IMR-90 (cell line): ENCODE data around the gene EPB41L5. TPM values are rescaled to one million over a fixed set of nuclear protein-coding genes. Genes with fewer than 3 reads are reported as not detected.

Source experiments
- ATAC-seq: fragments of 200-7000 bp; cut with Tn5 transposase; 2 replicates; pipeline ENCODE4 v1.9.1; 2020; ENCODE audit warnings: low read depth, mild to moderate bottlenecking, moderate library complexity
- BruUV-seq: library from RNA; stranded (reverse); fragments of 400-500 nt; replicated peaks from 2 replicates; lab custom pipeline; 2021; lab: Mats Ljungman, UMichigan
- CTCF ChIA-PET: fragments of 300-600 bp; formaldehyde crosslinking; extraction: SDS; loops from one replicate; lab custom pipeline; 2021; ENCODE audit warnings: antibody characterized with exemption; lab: Yijun Ruan, JAX
- POLR2A ChIA-PET: fragments of 300-600 bp; sonication (Branson Sonifier 250); formaldehyde crosslinking; loops from one replicate; lab custom pipeline; 2022; ENCODE audit warnings: antibody characterized with exemption; ENCODE audit not compliant: unreplicated experiment; lab: Charles Lee
- DNase-seq: peaks from one replicate; pipeline ENCODE4 v3.0.0; 2013
- H2AFZ ChIP-seq: replicated peaks from 2 replicates; pipeline ENCODE3; 2013; ENCODE audit warnings: low read length, mild to moderate bottlenecking; ENCODE audit not compliant: poor library complexity
- H2AK5ac ChIP-seq: 2 replicates; pipeline ENCODE4 v1.6.1; 2013; ENCODE audit warnings: low read depth, low read length, inconsistent platforms
- H2AK9ac ChIP-seq: replicated peaks from 2 replicates; pipeline ENCODE3; 2013; ENCODE audit warnings: mild to moderate bottlenecking, low read depth, low read length, moderate library complexity; ENCODE audit not compliant: poor library complexity
- H2BK120ac ChIP-seq: 2 replicates; pipeline ENCODE4 v1.6.1; 2013; ENCODE audit warnings: low read depth, low read length, inconsistent platforms
- H2BK15ac ChIP-seq: 3 replicates; pipeline ENCODE4 v1.6.1; 2013; ENCODE audit warnings: low read depth, low read length, inconsistent platforms
- H2BK20ac ChIP-seq: 2 replicates; pipeline ENCODE4 v1.6.1; 2013; ENCODE audit warnings: low read depth, mild to moderate bottlenecking, inconsistent platforms, low read length, moderate library complexity
- H2BK5ac ChIP-seq: 2 replicates; pipeline ENCODE4 v1.6.1; 2013; ENCODE audit warnings: mild to moderate bottlenecking, low read depth, low read length, inconsistent platforms; ENCODE audit not compliant: poor library complexity, severe bottlenecking
- H3K14ac ChIP-seq: replicated peaks from 2 replicates; pipeline ENCODE4 v1.6.1; 2013; ENCODE audit warnings: low read depth, low read length, inconsistent platforms
- H3K18ac ChIP-seq: 2 replicates; pipeline ENCODE4 v1.6.1; 2013; ENCODE audit warnings: low read depth, low read length, control low read depth
- H3K23ac ChIP-seq: 2 replicates; pipeline ENCODE4 v1.6.1; 2013; ENCODE audit warnings: low read depth, low read length, inconsistent platforms
- H3K27ac ChIP-seq: 2 replicates; pipeline ENCODE4 v1.5.1; 2013; ENCODE audit warnings: mild to moderate bottlenecking, control low read depth, low read length; ENCODE audit not compliant: insufficient read depth
- H3K27me3 ChIP-seq: 2 replicates; pipeline ENCODE4 v1.6.1; 2013; ENCODE audit warnings: low read length; ENCODE audit not compliant: control insufficient read depth, insufficient read depth
- H3K36me3 ChIP-seq: 2 replicates; pipeline ENCODE4 v1.6.1; 2013; ENCODE audit warnings: low read length, mixed read lengths; ENCODE audit not compliant: control insufficient read depth, insufficient read depth
- H3K4ac ChIP-seq: 2 replicates; pipeline ENCODE4 v1.6.1; 2013; ENCODE audit warnings: low read depth, low read length, inconsistent platforms
- H3K4me1 ChIP-seq: 2 replicates; pipeline ENCODE4 v1.6.1; 2013; ENCODE audit warnings: low read length, mixed read lengths; ENCODE audit not compliant: control insufficient read depth, insufficient read depth
- H3K4me2 ChIP-seq: 2 replicates; pipeline ENCODE4 v1.6.1; 2013; ENCODE audit warnings: low read depth, mild to moderate bottlenecking, control low read depth, low read length, moderate library complexity
- H3K4me3 ChIP-seq: 2 replicates; pipeline ENCODE4 v1.5.1; 2013; ENCODE audit warnings: low read depth, mild to moderate bottlenecking, control low read depth, low read length, moderate library complexity; ENCODE audit not compliant: insufficient read depth
- H3K56ac ChIP-seq: 2 replicates; pipeline ENCODE4 v1.6.1; 2013; ENCODE audit warnings: low read length, inconsistent platforms; ENCODE audit not compliant: insufficient read depth; ENCODE audit errors: extremely low read depth
- H3K79me1 ChIP-seq, 2 experiments: 2 replicates each; pipeline ENCODE4 v1.6.1; 2013; ENCODE audit warnings: low read length in 2 of 2, inconsistent platforms in 1 of 2, low read depth in 1 of 2
- H3K9ac ChIP-seq: 2 replicates; pipeline ENCODE4 v1.6.1; 2013; ENCODE audit warnings: low read depth, low read length, control low read depth
- H3K9me1 ChIP-seq: 2 replicates; pipeline ENCODE4 v1.6.1; 2013; ENCODE audit warnings: low read length, inconsistent platforms; ENCODE audit not compliant: insufficient read depth
- H3K9me3 ChIP-seq: 2 replicates; pipeline ENCODE4 v1.6.1; 2013; ENCODE audit warnings: low read length; ENCODE audit not compliant: control insufficient read depth, insufficient read depth
- H4K20me1 ChIP-seq: 2 replicates; pipeline ENCODE4 v1.6.1; 2013; ENCODE audit warnings: low read length, inconsistent platforms; ENCODE audit not compliant: insufficient read depth
- H4K5ac ChIP-seq: 2 replicates; pipeline ENCODE4 v1.6.1; 2013; ENCODE audit warnings: mild to moderate bottlenecking, low read depth, low read length, control low read depth
- H4K8ac ChIP-seq, 2 experiments: 2 replicates each; pipeline ENCODE4 v1.6.1; 2013; ENCODE audit warnings: low read depth in 2 of 2, low read length in 2 of 2, control low read depth in 1 of 2, inconsistent platforms in 1 of 2
- H4K91ac ChIP-seq: 2 replicates; pipeline ENCODE4 v1.6.1; 2013; ENCODE audit warnings: low read depth, low read length, inconsistent platforms; ENCODE audit not compliant: insufficient read depth
- BHLHE40 ChIP-seq: fragments of 150-350 bp; IDR thresholded peaks from 2 replicates; pipeline ENCODE4 v1.6.1; 2016; ENCODE audit warnings: mild to moderate bottlenecking, low read depth, low read length
- CEBPB ChIP-seq: IDR thresholded peaks from 2 replicates; pipeline ENCODE4 v1.6.1; 2012; ENCODE audit warnings: low read depth, low read length, improper control_type of control experiment
- CHD1 ChIP-seq: IDR thresholded peaks from 2 replicates; pipeline ENCODE4 v1.6.1; 2012; ENCODE audit warnings: low read depth, low read length, improper control_type of control experiment
- FOS ChIP-seq: fragments of 150-350 bp; IDR thresholded peaks from 2 replicates; pipeline ENCODE4 v1.6.1; 2016; ENCODE audit warnings: low read depth, low read length
- MAFK ChIP-seq: IDR thresholded peaks from 2 replicates; pipeline ENCODE4 v1.6.1; 2012; ENCODE audit warnings: low read depth, low read length, improper control_type of control experiment
- MAZ ChIP-seq: IDR thresholded peaks from 2 replicates; pipeline ENCODE4 v1.6.1; 2012; ENCODE audit warnings: low read depth, mild to moderate bottlenecking, low read length, improper control_type of control experiment, moderate library complexity, borderline replicate concordance
- MXI1 ChIP-seq: IDR thresholded peaks from 2 replicates; pipeline ENCODE4 v1.6.1; 2012; ENCODE audit warnings: low read depth, mild to moderate bottlenecking, low read length, moderate library complexity, borderline replicate concordance
- NFE2L2 ChIP-seq: fragments of 150-350 bp; IDR thresholded peaks from 2 replicates; pipeline ENCODE4 v1.6.1; 2016; ENCODE audit warnings: low read depth, mild to moderate bottlenecking, low read length
- POLR2A ChIP-seq: IDR thresholded peaks from 2 replicates; pipeline ENCODE4 v1.6.1; 2012; ENCODE audit warnings: mild to moderate bottlenecking, low read depth, low read length
- RAD21 ChIP-seq: IDR thresholded peaks from 2 replicates; pipeline ENCODE4 v1.6.1; 2012; ENCODE audit warnings: low read length, improper control_type of control experiment
- RCOR1 ChIP-seq: IDR thresholded peaks from 2 replicates; pipeline ENCODE4 v1.6.1; 2012; ENCODE audit warnings: mild to moderate bottlenecking, low read length, improper control_type of control experiment; ENCODE audit not compliant: insufficient replicate concordance
- RFX5 ChIP-seq: IDR thresholded peaks from 2 replicates; pipeline ENCODE4 v1.8.0; 2012; ENCODE audit warnings: low read depth, mild to moderate bottlenecking, low read length, moderate library complexity
- SMC3 ChIP-seq: fragments of 150-350 bp; IDR thresholded peaks from 2 replicates; pipeline ENCODE4 v1.6.1; 2016; ENCODE audit warnings: low read depth, mild to moderate bottlenecking, antibody characterized with exemption, low read length, moderate library complexity
- WGBS, 2 experiments: methylation state at CpG; one replicate each; pipeline versions ENCODE4 v1.1.5 to v1.1.7; 2013; ENCODE audit warnings: missing lambda C conversion rate in 2 of 2; ENCODE audit not compliant: insufficient read length in 1 of 2; ENCODE audit errors: extremely low coverage in 2 of 2; 5-methylcytosine and 5-hydroxymethylcytosine counted together
- dilution Hi-C: fragments of 300-500 bp; cut with HindIII; formaldehyde crosslinking; loops from one replicate; pipeline ENCODE4 v1.14.3; 2018; ENCODE audit warnings: low sequenced_read_pairs; ENCODE audit not compliant: unreplicated experiment
- in situ Hi-C: fragments of 300-500 bp; cut with MboI; formaldehyde crosslinking; loops from 3 replicates; pipeline ENCODE4 v1.14.3; 2019; ENCODE audit warnings: low sequenced_read_pairs, inconsistent platforms, mixed read lengths
- intact Hi-C: fragments of 100-400 bp; cut with micrococcal nuclease; formaldehyde crosslinking; loops from 2 replicates; pipeline ENCODE4 v1.10.0; 2022
- polyA plus RNA-seq, 3 experiments: library from polyadenylated mRNA; depleted of rRNA; stranded (reverse); fragments of >200 nt; gene quantifications; 2 replicates each; pipeline ENCODE4 v1.2.3, GENCODE V29; 2012; ENCODE audit warnings: low replicate concordance in 1 of 3
- total RNA-seq: library from RNA; depleted of rRNA; stranded (reverse); fragments of >200 nt; gene quantifications from 2 replicates; pipeline ENCODE4 v1.2.3, GENCODE V29; 2012
- TF ChIP-seq, protein P1 (sequence below): fragments of 150-350 bp; IDR thresholded peaks from 2 replicates; pipeline ENCODE4 v1.6.1; 2017; ENCODE audit warnings: mild to moderate bottlenecking, antibody characterized with exemption, low read length, low read depth
- TF ChIP-seq, protein P2 (sequence below): conservative IDR thresholded peaks from 2 replicates; pipeline ENCODE4 v1.5.1; 2012; ENCODE audit warnings: mild to moderate bottlenecking, low read depth, low read length, improper control_type of control experiment
- TF ChIP-seq, protein P3 (sequence below): fragments of 150-350 bp; IDR thresholded peaks from 2 replicates; pipeline ENCODE4 v1.6.1; 2016; ENCODE audit warnings: low read depth, mild to moderate bottlenecking, low read length, moderate library complexity, borderline replicate concordance

Gene EPB41L5
- total and polyA plus RNA-seq, 2 of the 4 experiments (the other 2 are of a cell fraction), result 5.1 to 10.6 TPM

DNA sequence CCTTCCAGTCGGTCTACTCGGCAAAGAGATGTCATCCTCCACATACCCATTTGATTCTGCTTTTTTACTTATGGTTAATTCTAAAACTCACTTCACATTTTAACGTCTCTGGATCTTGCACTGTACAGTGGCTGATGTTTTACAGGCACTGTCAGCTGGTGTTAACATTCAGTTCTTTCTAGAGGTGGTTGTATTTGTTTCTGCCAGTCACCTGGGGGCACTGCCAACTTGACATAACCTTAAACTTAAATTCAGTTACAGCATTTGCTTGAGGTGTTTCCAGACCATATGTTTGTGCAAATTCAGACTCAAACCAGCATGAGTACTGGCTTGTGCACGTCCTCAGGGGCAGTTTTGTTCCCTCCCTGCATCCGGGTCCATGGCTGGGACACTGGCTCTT is 215.6 kb downstream of the EPB41L5 start:
- no peak overlapping the region for H3K18ac ChIP-seq
- H3K56ac ChIP-seq, result no peak overlapping the region
- H3K4ac ChIP-seq, result no peak overlapping the region
- H3K9me1 ChIP-seq, result no peaks in the 10 kb centered on the region
- no peak overlapping the region for H3K4me3 ChIP-seq
- POLR2A ChIA-PET, result no interaction called here
- intact Hi-C loops, result no loop called here
- no peak overlapping the region for H3K27ac ChIP-seq
- no TSS peak for BruUV-seq
- peaks cover 4% of the 10 kb centered on the region; the same call in 1 of the 2 replicates for H3K4me1 ChIP-seq
- H2AK9ac ChIP-seq, result no peak overlapping the region
- peaks cover 4% of the 10 kb centered on the region; the same call in 1 of the 2 replicates for H3K27me3 ChIP-seq
- no peak overlapping the region for H3K4me2 ChIP-seq
- no peak overlapping the region for H4K5ac ChIP-seq
- ATAC-seq, result no peak
- no peak overlapping the region for H2BK5ac ChIP-seq
- H4K91ac ChIP-seq, result no peak overlapping the region
- no peak for DNase-seq
- no peak overlapping the region for H2AFZ ChIP-seq
- no peak overlapping the region; the same call in 1 of the 2 replicates for H3K23ac ChIP-seq
- no peak overlapping the region for H2BK20ac ChIP-seq
- no peak overlapping the region for H3K9ac ChIP-seq
- H2BK120ac ChIP-seq, result no peak overlapping the region
- H3K14ac ChIP-seq, result no peak overlapping the region
- H2AK5ac ChIP-seq, result no peak overlapping the region
- H3K79me1 ChIP-seq, result peaks cover 0 to 5% of the 10 kb centered on the region in 2 experiments; a peak in 1 of 4 replicates
- TF ChIP-seq POLR2A (no peak), MAZ (no peak), BHLHE40 (no peak), SMC3 (no peak), RCOR1 (no peak), FOS (no peak), RFX5 (no peak), RAD21 (no peak), CEBPB (no peak), MXI1 (no peak), NFE2L2 (no peak), CHD1 (no peak), MAFK (no peak)
- TF ChIP-seq, protein P1, sequence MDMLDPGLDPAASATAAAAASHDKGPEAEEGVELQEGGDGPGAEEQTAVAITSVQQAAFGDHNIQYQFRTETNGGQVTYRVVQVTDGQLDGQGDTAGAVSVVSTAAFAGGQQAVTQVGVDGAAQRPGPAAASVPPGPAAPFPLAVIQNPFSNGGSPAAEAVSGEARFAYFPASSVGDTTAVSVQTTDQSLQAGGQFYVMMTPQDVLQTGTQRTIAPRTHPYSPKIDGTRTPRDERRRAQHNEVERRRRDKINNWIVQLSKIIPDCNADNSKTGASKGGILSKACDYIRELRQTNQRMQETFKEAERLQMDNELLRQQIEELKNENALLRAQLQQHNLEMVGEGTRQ, result no peak
- TF ChIP-seq, protein P2, sequence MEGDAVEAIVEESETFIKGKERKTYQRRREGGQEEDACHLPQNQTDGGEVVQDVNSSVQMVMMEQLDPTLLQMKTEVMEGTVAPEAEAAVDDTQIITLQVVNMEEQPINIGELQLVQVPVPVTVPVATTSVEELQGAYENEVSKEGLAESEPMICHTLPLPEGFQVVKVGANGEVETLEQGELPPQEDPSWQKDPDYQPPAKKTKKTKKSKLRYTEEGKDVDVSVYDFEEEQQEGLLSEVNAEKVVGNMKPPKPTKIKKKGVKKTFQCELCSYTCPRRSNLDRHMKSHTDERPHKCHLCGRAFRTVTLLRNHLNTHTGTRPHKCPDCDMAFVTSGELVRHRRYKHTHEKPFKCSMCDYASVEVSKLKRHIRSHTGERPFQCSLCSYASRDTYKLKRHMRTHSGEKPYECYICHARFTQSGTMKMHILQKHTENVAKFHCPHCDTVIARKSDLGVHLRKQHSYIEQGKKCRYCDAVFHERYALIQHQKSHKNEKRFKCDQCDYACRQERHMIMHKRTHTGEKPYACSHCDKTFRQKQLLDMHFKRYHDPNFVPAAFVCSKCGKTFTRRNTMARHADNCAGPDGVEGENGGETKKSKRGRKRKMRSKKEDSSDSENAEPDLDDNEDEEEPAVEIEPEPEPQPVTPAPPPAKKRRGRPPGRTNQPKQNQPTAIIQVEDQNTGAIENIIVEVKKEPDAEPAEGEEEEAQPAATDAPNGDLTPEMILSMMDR, result no peak
- TF ChIP-seq, protein P3, sequence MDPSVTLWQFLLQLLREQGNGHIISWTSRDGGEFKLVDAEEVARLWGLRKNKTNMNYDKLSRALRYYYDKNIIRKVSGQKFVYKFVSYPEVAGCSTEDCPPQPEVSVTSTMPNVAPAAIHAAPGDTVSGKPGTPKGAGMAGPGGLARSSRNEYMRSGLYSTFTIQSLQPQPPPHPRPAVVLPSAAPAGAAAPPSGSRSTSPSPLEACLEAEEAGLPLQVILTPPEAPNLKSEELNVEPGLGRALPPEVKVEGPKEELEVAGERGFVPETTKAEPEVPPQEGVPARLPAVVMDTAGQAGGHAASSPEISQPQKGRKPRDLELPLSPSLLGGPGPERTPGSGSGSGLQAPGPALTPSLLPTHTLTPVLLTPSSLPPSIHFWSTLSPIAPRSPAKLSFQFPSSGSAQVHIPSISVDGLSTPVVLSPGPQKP, result no peak
- H4K20me1 ChIP-seq, result no peaks in the 10 kb centered on the region; the same call in 1 of the 2 replicates
- H3K9me3 ChIP-seq, result no peaks in the 10 kb centered on the region
- H3K36me3 ChIP-seq, result no peaks in the 10 kb centered on the region
- CTCF ChIA-PET, result interaction anchor here (0.6 kb wide), 2 partner anchors 364 to 525 kb away, joined by 3 to 4 read pairs; no protein-coding TSS in a partner anchor
- no CpG with 5 or more reads among the region's 5 CpGs for WGBS, 2 experiments
- H4K8ac ChIP-seq, result no peak overlapping the region
- in situ Hi-C loops, result loop anchor here (25.0 kb wide), 1 partner anchor 991 kb away; no protein-coding TSS in a partner anchor
- H2BK15ac ChIP-seq, result no peak overlapping the region
- dilution Hi-C loops, result no loop called here
